HepG2 (cell line): ENCODE measurements around the gene KIF6. TPM values are rescaled to one million over a fixed set of nuclear protein-coding genes. Genes with fewer than 3 reads are reported as not detected.
A peak's percentile ranks its signal among the peaks of the same experiment; 100 is the strongest.

ENCODE experiments used
- ARNTL ChIP-seq: sonication (generic); formaldehyde crosslinking; IDR thresholded peaks from 2 replicates; pipeline ENCODE4 v1.4.0; 2020; ENCODE audit warnings: mild to moderate bottlenecking, missing genetic modification reagents
- CHD2 ChIP-seq: IDR thresholded peaks from 2 replicates; pipeline ENCODE4 v1.6.1; 2011; ENCODE audit warnings: low read depth, low read length, improper control_type of control experiment
- CREB1 ChIP-seq, 2 experiments: fragments of 450-650 bp in 1 of 2; IDR thresholded peaks; 2 replicates each; pipeline ENCODE4 v1.6.1; 2016 to 2017; ENCODE audit warnings: control low read depth in 1 of 2, mild to moderate bottlenecking in 1 of 2, missing compliant biosample characterization in 1 of 2, missing genetic modification characterization in 1 of 2
- FOSL1 ChIP-seq: sonication (generic); formaldehyde crosslinking; IDR thresholded peaks from 2 replicates; pipeline ENCODE4 v1.9.0; 2021; ENCODE audit warnings: missing genetic modification reagents, borderline replicate concordance
- FOXC1 ChIP-seq: sonication (generic); formaldehyde crosslinking; IDR thresholded peaks from 2 replicates; pipeline ENCODE4 v1.8.0; 2022; ENCODE audit warnings: mild to moderate bottlenecking, missing genetic modification reagents, borderline replicate concordance
- MIXL1 ChIP-seq: IDR thresholded peaks from 2 replicates; pipeline ENCODE4 v1.6.1; 2016
- NRL ChIP-seq: sonication (generic); formaldehyde crosslinking; IDR thresholded peaks from 2 replicates; pipeline ENCODE4 v1.5.0; 2020; ENCODE audit warnings: missing genetic modification reagents, mild to moderate bottlenecking, moderate library complexity, borderline replicate concordance
- SALL1 ChIP-seq: sonication (generic); formaldehyde crosslinking; IDR thresholded peaks from 2 replicates; pipeline ENCODE4 v1.8.0; 2022; ENCODE audit warnings: mild to moderate bottlenecking, missing genetic modification reagents
- SCMH1 ChIP-seq: sonication (generic); formaldehyde crosslinking; IDR thresholded peaks from 2 replicates; pipeline ENCODE4 v1.9.0; 2021; ENCODE audit warnings: missing genetic modification reagents, mild to moderate bottlenecking, borderline replicate concordance
- SIN3B ChIP-seq: fragments of 150-350 bp; IDR thresholded peaks from 2 replicates; pipeline ENCODE4 v1.6.1; 2014; ENCODE audit warnings: low read length
- ZBTB7A ChIP-seq: sonication (generic); formaldehyde crosslinking; IDR thresholded peaks from 2 replicates; pipeline ENCODE4 v1.8.0; 2022; ENCODE audit warnings: mild to moderate bottlenecking, missing genetic modification reagents
- ZC3H4 ChIP-seq: sonication (generic); formaldehyde crosslinking; IDR thresholded peaks from 2 replicates; pipeline ENCODE4 v1.4.0; 2020; ENCODE audit warnings: missing genetic modification reagents, borderline replicate concordance
- ZFP36 ChIP-seq: fragments of 150-350 bp; IDR thresholded peaks from 2 replicates; pipeline ENCODE4 v1.6.1; 2018; ENCODE audit warnings: borderline replicate concordance, low read length, low read depth; ENCODE audit not compliant: partially characterized antibody
- ZNF660 ChIP-seq: sonication (generic); formaldehyde crosslinking; IDR thresholded peaks from 2 replicates; pipeline ENCODE4 v1.5.1; 2020; ENCODE audit warnings: mild to moderate bottlenecking, low read depth, missing genetic modification reagents, borderline replicate concordance
- ZSCAN12 ChIP-seq: sonication (generic); formaldehyde crosslinking; IDR thresholded peaks from 2 replicates; pipeline ENCODE4 v1.9.0; 2021; ENCODE audit warnings: mild to moderate bottlenecking, missing genetic modification reagents
- ZSCAN25 ChIP-seq: sonication (generic); formaldehyde crosslinking; IDR thresholded peaks from 2 replicates; pipeline ENCODE4 v1.8.0; 2022; ENCODE audit warnings: mild to moderate bottlenecking, missing genetic modification reagents
- polyA plus RNA-seq, 8 experiments: library from polyadenylated mRNA; depleted of rRNA in 3 of 8; stranded (reverse) in 7 of 8; unstranded in 1 of 8; fragments of >200 nt; fragmentation: Illumina TruSeq in 4 of 8; extraction: Trizol in 4 of 8; gene quantifications; 2 replicates each; pipeline versions ENCODE4 v1.2.1 to v1.2.3, GENCODE V29; 2011 to 2016; ENCODE audit warnings: low read depth in 4 of 8, missing spikeins in 1 of 8, mixed read lengths in 1 of 8; ENCODE audit not compliant: insufficient read depth in 1 of 8
- total RNA-seq, 5 experiments: library from RNA; depleted of rRNA; stranded (reverse); fragments of >200 nt; fragmentation: Illumina TruSeq; extraction: Trizol; gene quantifications; 2 replicates each; pipeline ENCODE4 v1.2.3, GENCODE V29; 2016; ENCODE audit warnings: low read depth in 1 of 5
- TF ChIP-seq, protein P1 (sequence below), 2 experiments: sonication (generic) in 1 of 2; formaldehyde crosslinking in 1 of 2; IDR thresholded peaks; 2 replicates each; pipeline versions ENCODE4 v1.4.0 to v1.6.1; 2016 to 2020; ENCODE audit warnings: borderline replicate concordance in 1 of 2, low read depth in 1 of 2, mild to moderate bottlenecking in 1 of 2, missing genetic modification reagents in 1 of 2
- TF ChIP-seq, protein P2 (sequence below): sonication (generic); formaldehyde crosslinking; conservative IDR thresholded peaks from 2 replicates; pipeline ENCODE4 v1.5.0; 2020; ENCODE audit warnings: missing genetic modification reagents
- TF ChIP-seq, protein P3 (sequence below): sonication (generic); formaldehyde crosslinking; IDR thresholded peaks from 2 replicates; pipeline ENCODE4 v1.5.0; 2020; ENCODE audit warnings: missing genetic modification reagents
- TF ChIP-seq, protein P4 (sequence below): sonication (generic); formaldehyde crosslinking; IDR thresholded peaks from 2 replicates; pipeline ENCODE4 v1.9.0; 2021; ENCODE audit warnings: missing genetic modification reagents, borderline replicate concordance

KIF6 gene
- total and polyA plus RNA-seq, 2 of the 13 experiments (the other 11 are each of a cell fraction or from before 2014, with no cell fraction given), result 0.04 to 0.27 TPM

DNA sequence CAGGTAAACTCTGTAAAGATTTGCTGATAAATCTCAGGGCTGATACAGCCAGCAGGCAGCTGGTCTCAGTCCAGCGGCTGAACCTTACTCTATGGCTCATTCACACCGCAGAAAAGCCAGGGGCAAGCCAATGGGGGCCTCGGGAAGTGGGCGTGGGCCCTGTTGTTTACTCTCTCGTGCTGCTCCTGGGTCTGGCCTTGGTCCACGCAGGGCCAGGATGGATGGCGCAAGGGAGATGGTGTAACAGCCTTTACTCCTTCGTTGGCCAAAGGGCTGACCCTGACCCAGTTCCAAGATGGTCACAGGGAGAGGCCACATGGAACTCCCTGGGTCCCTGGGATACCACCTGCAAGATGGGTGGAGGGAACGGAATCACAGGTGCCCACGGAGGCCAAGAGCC lies 427.1 kb downstream of the KIF6 start (continued):
- TF ChIP-seq, protein P1, sequence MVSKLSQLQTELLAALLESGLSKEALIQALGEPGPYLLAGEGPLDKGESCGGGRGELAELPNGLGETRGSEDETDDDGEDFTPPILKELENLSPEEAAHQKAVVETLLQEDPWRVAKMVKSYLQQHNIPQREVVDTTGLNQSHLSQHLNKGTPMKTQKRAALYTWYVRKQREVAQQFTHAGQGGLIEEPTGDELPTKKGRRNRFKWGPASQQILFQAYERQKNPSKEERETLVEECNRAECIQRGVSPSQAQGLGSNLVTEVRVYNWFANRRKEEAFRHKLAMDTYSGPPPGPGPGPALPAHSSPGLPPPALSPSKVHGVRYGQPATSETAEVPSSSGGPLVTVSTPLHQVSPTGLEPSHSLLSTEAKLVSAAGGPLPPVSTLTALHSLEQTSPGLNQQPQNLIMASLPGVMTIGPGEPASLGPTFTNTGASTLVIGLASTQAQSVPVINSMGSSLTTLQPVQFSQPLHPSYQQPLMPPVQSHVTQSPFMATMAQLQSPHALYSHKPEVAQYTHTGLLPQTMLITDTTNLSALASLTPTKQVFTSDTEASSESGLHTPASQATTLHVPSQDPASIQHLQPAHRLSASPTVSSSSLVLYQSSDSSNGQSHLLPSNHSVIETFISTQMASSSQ (IDR thresholded peaks at IDR 0.05; ENCODE audit: low read depth), result no peak
- TF ChIP-seq, protein P1 (CRISPR knock-in tag; IDR thresholded peaks at IDR 0.05; ENCODE audit: borderline replicate concordance), result no peak
- TF ChIP-seq MIXL1, result no peak
- no peak for TF ChIP-seq ZSCAN25
- TF ChIP-seq CREB1 (IDR thresholded peaks at IDR 0.05), result no peak
- TF ChIP-seq CREB1 (CRISPR knock-in tag; IDR thresholded peaks at IDR 0.05), result no peak
- TF ChIP-seq SALL1 (CRISPR knock-in tag), result peak; percentile 79
- TF ChIP-seq FOSL1 (CRISPR knock-in tag), result no peak
- TF ChIP-seq, protein P2, sequence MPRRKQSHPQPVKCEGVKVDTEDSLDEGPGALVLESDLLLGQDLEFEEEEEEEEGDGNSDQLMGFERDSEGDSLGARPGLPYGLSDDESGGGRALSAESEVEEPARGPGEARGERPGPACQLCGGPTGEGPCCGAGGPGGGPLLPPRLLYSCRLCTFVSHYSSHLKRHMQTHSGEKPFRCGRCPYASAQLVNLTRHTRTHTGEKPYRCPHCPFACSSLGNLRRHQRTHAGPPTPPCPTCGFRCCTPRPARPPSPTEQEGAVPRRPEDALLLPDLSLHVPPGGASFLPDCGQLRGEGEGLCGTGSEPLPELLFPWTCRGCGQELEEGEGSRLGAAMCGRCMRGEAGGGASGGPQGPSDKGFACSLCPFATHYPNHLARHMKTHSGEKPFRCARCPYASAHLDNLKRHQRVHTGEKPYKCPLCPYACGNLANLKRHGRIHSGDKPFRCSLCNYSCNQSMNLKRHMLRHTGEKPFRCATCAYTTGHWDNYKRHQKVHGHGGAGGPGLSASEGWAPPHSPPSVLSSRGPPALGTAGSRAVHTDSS, result no peak
- TF ChIP-seq ZC3H4 (CRISPR knock-in tag), result no peak
- no peak for TF ChIP-seq ZFP36
- no peak for TF ChIP-seq ZNF660 (CRISPR knock-in tag)
- 0 out of 2 replicates have a peak, but pooled peaks have one; percentile 70 for TF ChIP-seq ZBTB7A (CRISPR knock-in tag)
- TF ChIP-seq, protein P3, sequence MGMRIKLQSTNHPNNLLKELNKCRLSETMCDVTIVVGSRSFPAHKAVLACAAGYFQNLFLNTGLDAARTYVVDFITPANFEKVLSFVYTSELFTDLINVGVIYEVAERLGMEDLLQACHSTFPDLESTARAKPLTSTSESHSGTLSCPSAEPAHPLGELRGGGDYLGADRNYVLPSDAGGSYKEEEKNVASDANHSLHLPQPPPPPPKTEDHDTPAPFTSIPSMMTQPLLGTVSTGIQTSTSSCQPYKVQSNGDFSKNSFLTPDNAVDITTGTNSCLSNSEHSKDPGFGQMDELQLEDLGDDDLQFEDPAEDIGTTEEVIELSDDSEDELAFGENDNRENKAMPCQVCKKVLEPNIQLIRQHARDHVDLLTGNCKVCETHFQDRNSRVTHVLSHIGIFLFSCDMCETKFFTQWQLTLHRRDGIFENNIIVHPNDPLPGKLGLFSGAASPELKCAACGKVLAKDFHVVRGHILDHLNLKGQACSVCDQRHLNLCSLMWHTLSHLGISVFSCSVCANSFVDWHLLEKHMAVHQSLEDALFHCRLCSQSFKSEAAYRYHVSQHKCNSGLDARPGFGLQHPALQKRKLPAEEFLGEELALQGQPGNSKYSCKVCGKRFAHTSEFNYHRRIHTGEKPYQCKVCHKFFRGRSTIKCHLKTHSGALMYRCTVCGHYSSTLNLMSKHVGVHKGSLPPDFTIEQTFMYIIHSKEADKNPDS (CRISPR knock-in tag), result 0 out of 2 replicates have a peak, but pooled peaks have one; percentile 38
- TF ChIP-seq CHD2, result no peak
- no peak for TF ChIP-seq ARNTL
- TF ChIP-seq ZSCAN12 (CRISPR knock-in tag), result no peak
- no peak for TF ChIP-seq NRL (CRISPR knock-in tag)
- TF ChIP-seq, protein P4, sequence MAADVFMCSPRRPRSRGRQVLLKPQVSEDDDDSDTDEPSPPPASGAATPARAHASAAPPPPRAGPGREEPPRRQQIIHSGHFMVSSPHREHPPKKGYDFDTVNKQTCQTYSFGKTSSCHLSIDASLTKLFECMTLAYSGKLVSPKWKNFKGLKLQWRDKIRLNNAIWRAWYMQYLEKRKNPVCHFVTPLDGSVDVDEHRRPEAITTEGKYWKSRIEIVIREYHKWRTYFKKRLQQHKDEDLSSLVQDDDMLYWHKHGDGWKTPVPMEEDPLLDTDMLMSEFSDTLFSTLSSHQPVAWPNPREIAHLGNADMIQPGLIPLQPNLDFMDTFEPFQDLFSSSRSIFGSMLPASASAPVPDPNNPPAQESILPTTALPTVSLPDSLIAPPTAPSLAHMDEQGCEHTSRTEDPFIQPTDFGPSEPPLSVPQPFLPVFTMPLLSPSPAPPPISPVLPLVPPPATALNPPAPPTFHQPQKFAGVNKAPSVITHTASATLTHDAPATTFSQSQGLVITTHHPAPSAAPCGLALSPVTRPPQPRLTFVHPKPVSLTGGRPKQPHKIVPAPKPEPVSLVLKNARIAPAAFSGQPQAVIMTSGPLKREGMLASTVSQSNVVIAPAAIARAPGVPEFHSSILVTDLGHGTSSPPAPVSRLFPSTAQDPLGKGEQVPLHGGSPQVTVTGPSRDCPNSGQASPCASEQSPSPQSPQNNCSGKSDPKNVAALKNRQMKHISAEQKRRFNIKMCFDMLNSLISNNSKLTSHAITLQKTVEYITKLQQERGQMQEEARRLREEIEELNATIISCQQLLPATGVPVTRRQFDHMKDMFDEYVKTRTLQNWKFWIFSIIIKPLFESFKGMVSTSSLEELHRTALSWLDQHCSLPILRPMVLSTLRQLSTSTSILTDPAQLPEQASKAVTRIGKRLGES (CRISPR knock-in tag), result no peak
- TF ChIP-seq SIN3B, result no peak
- TF ChIP-seq SCMH1 (CRISPR knock-in tag), result no peak
- TF ChIP-seq FOXC1, result no peak
